Stimulated activated CD4-positive, alpha-beta T cell treated with anti-CD3 and anti-CD28 coated beads, Interleukin-15, amount 100 ng/mL, for 1 hour (primary cell): ENCODE data around the gene SIRT2.
"Not testable (repeated sequence)": the region's sequence is repeated elsewhere in the genome, so short reads cannot be mapped to it uniquely, and the experiment has no call there.

Source experiments
- DNase-seq, 2 donors: peaks; one replicate each; pipeline ENCODE4 v3.0.0-alpha.2; 2020; ENCODE audit warnings: low read depth in 1 of 2, low spot score in 1 of 2

Gene SIRT2

GRCh38 chr19:38830039-38830733 lies 69.2 kb downstream of the SIRT2 start:
- DNase-seq, result no peak

GRCh38 chr19:38829203-38829602 lies 70.2 kb downstream of the SIRT2 start:
- not testable (repeated sequence) for DNase-seq
